Tibial nerve (tissue), 4 donors: ENCODE measurements around the gene KRTAP29-1. TPM values are rescaled to one million over a fixed set of nuclear protein-coding genes. Genes with fewer than 3 reads are reported as not detected.

ENCODE experiments used
- DNase-seq, 2 donors: peaks; one replicate each; pipeline ENCODE4 v3.0.0-alpha.2; 2019; ENCODE audit warnings: low spot score in 2 of 2
- H3K27ac ChIP-seq, 4 donors: fragments of 200-600 bp; sonication (generic) in 3 of 4; one replicate each; pipeline ENCODE4 v1.5.1; 2017 to 2019; ENCODE audit warnings: mild to moderate bottlenecking in 1 of 4
- H3K27me3 ChIP-seq, 2 donors: fragments of 200-600 bp; sonication (generic) in 1 of 2; one replicate each; pipeline versions ENCODE4 v1.5.1 to v1.6.0; 2017 to 2019
- H3K36me3 ChIP-seq, 3 donors: fragments of 200-600 bp; sonication (generic); one replicate each; pipeline ENCODE4 v1.5.1; 2018 to 2019
- H3K4me1 ChIP-seq, 4 donors: fragments of 200-600 bp; sonication (generic) in 3 of 4; one replicate each; pipeline ENCODE4 v1.5.1; 2017 to 2019
- H3K4me3 ChIP-seq, 4 donors: fragments of 200-600 bp; sonication (generic) in 3 of 4; one replicate each; pipeline ENCODE4 v1.5.1; 2017 to 2019; ENCODE audit warnings: mild to moderate bottlenecking in 1 of 4, moderate library complexity in 1 of 4
- H3K9me3 ChIP-seq, 4 donors: fragments of 200-600 bp; sonication (generic) in 3 of 4; one replicate each; pipeline ENCODE4 v1.5.1; 2017 to 2019
- EP300 ChIP-seq, 2 donors: sonication (generic); formaldehyde crosslinking; IDR thresholded peaks; one replicate each; pipeline ENCODE4 v1.6.1; 2017; ENCODE audit warnings: antibody characterized with exemption in 2 of 2, mild to moderate bottlenecking in 1 of 2
- POLR2A ChIP-seq, 2 donors: fragments of 450-650 bp; IDR thresholded peaks; one replicate each; pipeline ENCODE4 v1.6.1; 2017; ENCODE audit warnings: antibody characterized with exemption in 2 of 2, mild to moderate bottlenecking in 2 of 2, moderate library complexity in 2 of 2
- WGBS, 2 donors: methylation state at CpG; one replicate each; pipeline ENCODE4 v1.1.5; 2018; 5-methylcytosine and 5-hydroxymethylcytosine counted together
- total RNA-seq, 4 donors: library from RNA; depleted of rRNA; stranded (reverse); fragments of >200 nt; gene quantifications; one replicate each; pipeline ENCODE4 v1.1.0, GENCODE V29; 2016
- TF ChIP-seq, protein P1 (sequence below), 5 experiments: fragments of 200-600 bp in 3 of 5; fragments of 450-650 bp in 2 of 5; sonication (generic) in 3 of 5; IDR thresholded peaks; one replicate each; pipeline ENCODE4 v1.5.1; 2016 to 2019; ENCODE audit warnings: antibody characterized with exemption in 5 of 5, mild to moderate bottlenecking in 3 of 5, moderate library complexity in 2 of 5

The KRTAP29-1 gene
- total RNA-seq, 4 donors from 2014 or later, result not detected

GRCh38 chr17:41338961-41339485 lies 36.4 kb upstream of the KRTAP29-1 start:
- TF ChIP-seq POLR2A (IDR thresholded peaks at IDR 0.05), result no peak
- TF ChIP-seq, protein P1, sequence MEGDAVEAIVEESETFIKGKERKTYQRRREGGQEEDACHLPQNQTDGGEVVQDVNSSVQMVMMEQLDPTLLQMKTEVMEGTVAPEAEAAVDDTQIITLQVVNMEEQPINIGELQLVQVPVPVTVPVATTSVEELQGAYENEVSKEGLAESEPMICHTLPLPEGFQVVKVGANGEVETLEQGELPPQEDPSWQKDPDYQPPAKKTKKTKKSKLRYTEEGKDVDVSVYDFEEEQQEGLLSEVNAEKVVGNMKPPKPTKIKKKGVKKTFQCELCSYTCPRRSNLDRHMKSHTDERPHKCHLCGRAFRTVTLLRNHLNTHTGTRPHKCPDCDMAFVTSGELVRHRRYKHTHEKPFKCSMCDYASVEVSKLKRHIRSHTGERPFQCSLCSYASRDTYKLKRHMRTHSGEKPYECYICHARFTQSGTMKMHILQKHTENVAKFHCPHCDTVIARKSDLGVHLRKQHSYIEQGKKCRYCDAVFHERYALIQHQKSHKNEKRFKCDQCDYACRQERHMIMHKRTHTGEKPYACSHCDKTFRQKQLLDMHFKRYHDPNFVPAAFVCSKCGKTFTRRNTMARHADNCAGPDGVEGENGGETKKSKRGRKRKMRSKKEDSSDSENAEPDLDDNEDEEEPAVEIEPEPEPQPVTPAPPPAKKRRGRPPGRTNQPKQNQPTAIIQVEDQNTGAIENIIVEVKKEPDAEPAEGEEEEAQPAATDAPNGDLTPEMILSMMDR (IDR thresholded peaks at IDR 0.05), result no peak
- no peak for TF ChIP-seq EP300 (IDR thresholded peaks at IDR 0.05)
- Histone ChIP-seq H3K9me3 (peaks cover 0 to 15% (median 0%) of the 10 kb centered on the region in 4 donors), H3K4me3 (no peak overlapping the region), H3K27ac (no peak overlapping the region), H3K36me3 (no peaks in the 10 kb centered on the region), H3K27me3 (no peaks in the 10 kb centered on the region), H3K4me1 (no peaks in the 10 kb centered on the region)
- no peak for DNase-seq
- 54 to 57% methylated on average over 5 of the region's 5 CpGs for WGBS, 2 donors

DNA sequence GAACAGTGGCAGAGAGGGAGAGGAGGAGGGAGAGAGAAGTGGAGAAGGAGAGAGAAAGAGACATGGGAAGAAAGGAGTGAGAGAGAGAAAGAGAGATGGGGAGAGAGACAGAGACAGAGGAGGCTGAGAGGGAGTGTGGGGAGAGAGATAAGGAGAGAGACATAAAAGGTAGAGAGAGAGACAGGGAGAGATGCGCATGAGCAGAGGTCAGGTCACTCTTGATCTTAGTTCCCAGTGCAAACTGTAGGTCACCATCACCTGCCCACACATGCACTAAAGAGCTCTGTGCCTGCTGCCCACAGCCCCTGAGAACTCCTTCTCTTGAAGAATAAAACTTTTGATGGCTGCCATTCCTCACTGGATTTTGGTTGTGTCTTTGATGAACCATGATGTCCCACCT lies 33.1 kb upstream of the KRTAP29-1 start:
- Histone ChIP-seq H3K9me3 (no peaks in the 10 kb centered on the region), H3K4me3 (no peak overlapping the region), H3K27ac (no peak overlapping the region), H3K36me3 (no peaks in the 10 kb centered on the region), H3K27me3 (no peaks in the 10 kb centered on the region), H3K4me1 (no peaks in the 10 kb centered on the region)
- DNase-seq, result no peak
- 94 to 96% methylated on average over 1 of the region's 1 CpG for WGBS, 2 donors
- no peak for TF ChIP-seq POLR2A (IDR thresholded peaks at IDR 0.05)

- Histone ChIP-seq H3K27ac (no peak overlapping the region), H3K9me3 (no peaks in the 10 kb centered on the region), H3K4me3 (no peak overlapping the region), H3K27me3 (no peaks in the 10 kb centered on the region), H3K36me3 (no peaks in the 10 kb centered on the region), H3K4me1 (no peaks in the 10 kb centered on the region)
- TF ChIP-seq, protein P1 (IDR thresholded peaks at IDR 0.05), result no peak
- TF ChIP-seq POLR2A (IDR thresholded peaks at IDR 0.05) (no peak), EP300 (IDR thresholded peaks at IDR 0.05) (no peak)
- WGBS, 2 donors, result 73 to 83% methylated on average over 6 of the region's 6 CpGs
- DNase-seq, result no peak
Observed at GRCh38 chr17:41334385-41335305, 32.0 kb upstream of the KRTAP29-1 start.

GRCh38 chr17:41333836-41334235 lies 31.2 kb upstream of the KRTAP29-1 start:
- H3K4me1 ChIP-seq, result no peaks in the 10 kb centered on the region
- H3K4me3 ChIP-seq, result no peak overlapping the region
- DNase-seq, result no peak
- H3K27ac ChIP-seq, result no peak overlapping the region
- TF ChIP-seq POLR2A (IDR thresholded peaks at IDR 0.05) (no peak), EP300 (IDR thresholded peaks at IDR 0.05) (no peak)
- TF ChIP-seq, protein P1 (IDR thresholded peaks at IDR 0.05), result no peak
- no peaks in the 10 kb centered on the region for H3K9me3 ChIP-seq
- WGBS, 2 donors, result 91 to 100% methylated on average over 3 of the region's 3 CpGs
- no peaks in the 10 kb centered on the region for H3K36me3 ChIP-seq
- H3K27me3 ChIP-seq, result no peaks in the 10 kb centered on the region

GRCh38 chr17:41333098-41333497 lies 30.4 kb upstream of the KRTAP29-1 start:
- Histone ChIP-seq H3K9me3 (no peaks in the 10 kb centered on the region), H3K27ac (no peak overlapping the region), H3K4me1 (no peaks in the 10 kb centered on the region), H3K4me3 (no peak overlapping the region), H3K36me3 (no peaks in the 10 kb centered on the region), H3K27me3 (no peaks in the 10 kb centered on the region)
- no peak for TF ChIP-seq EP300 (IDR thresholded peaks at IDR 0.05)
- no peak for DNase-seq
- WGBS, 2 donors, result 95 to 98% methylated on average over 5 of the region's 5 CpGs

- Histone ChIP-seq H3K27me3 (no peaks in the 10 kb centered on the region), H3K4me3 (no peak overlapping the region), H3K36me3 (no peaks in the 10 kb centered on the region), H3K27ac (no peak overlapping the region), H3K4me1 (no peaks in the 10 kb centered on the region), H3K9me3 (no peaks in the 10 kb centered on the region)
- WGBS, 2 donors, result 90 to 96% methylated on average over 2 of the region's 2 CpGs
- TF ChIP-seq, protein P1 (IDR thresholded peaks at IDR 0.05), result no peak
- TF ChIP-seq POLR2A (IDR thresholded peaks at IDR 0.05) (no peak), EP300 (IDR thresholded peaks at IDR 0.05) (no peak)
- DNase-seq, result no peak
Observed at GRCh38 chr17:41332239-41332638, 29.6 kb upstream of the KRTAP29-1 start.
